Kidney (tissue), 14 donors: ENCODE measurements around the gene TMEM119. TPM values are rescaled to one million over a fixed set of nuclear protein-coding genes. Genes with fewer than 3 reads are reported as not detected.

ENCODE experiments used
- DNase-seq, 5 donors: peaks; one replicate each; pipeline ENCODE4 v3.0.0-alpha.2; 2013 to 2020
- FAIRE-seq: peaks from 2 replicates; lab custom pipeline; 2012; peaks lifted over from hg19 to GRCh38; lab: Jason Lieb, UNC
- H3K27ac ChIP-seq, 2 donors: one replicate each; pipeline ENCODE4 v1.7.0; 2013; ENCODE audit warnings: low read depth in 2 of 2, low read length in 2 of 2, inconsistent platforms in 1 of 2
- H3K27me3 ChIP-seq: one replicate; pipeline ENCODE4 v1.7.1; 2013; ENCODE audit warnings: low read length, inconsistent platforms; ENCODE audit not compliant: control insufficient read depth, insufficient read depth
- H3K36me3 ChIP-seq, 3 donors: one replicate each; pipeline versions ENCODE4 v1.7.0 to v1.7.1; 2013; ENCODE audit warnings: low read length in 3 of 3, control low read depth in 1 of 3, inconsistent platforms in 1 of 3; ENCODE audit not compliant: insufficient read depth in 3 of 3, control insufficient read depth in 2 of 3
- H3K4me1 ChIP-seq, 3 donors: one replicate each; pipeline versions ENCODE4 v1.7.0 to v1.7.1; 2013; ENCODE audit warnings: low read length in 3 of 3, inconsistent platforms in 1 of 3, low read depth in 1 of 3; ENCODE audit not compliant: control insufficient read depth in 2 of 3, insufficient read depth in 2 of 3
- H3K4me3 ChIP-seq, 3 donors: one replicate each; pipeline versions ENCODE4 v1.7.0 to v1.8.1; 2013; ENCODE audit warnings: low read length in 3 of 3, control low read depth in 1 of 3, inconsistent platforms in 1 of 3
- H3K9ac ChIP-seq, 3 donors: one replicate each; pipeline versions ENCODE4 v1.7.0 to v1.7.1; 2013; ENCODE audit warnings: low read length in 3 of 3, control low read depth in 1 of 3, inconsistent platforms in 1 of 3
- H3K9me3 ChIP-seq, 3 donors: one replicate each; pipeline versions ENCODE4 v1.7.0 to v1.7.1; 2013; ENCODE audit warnings: low read length in 3 of 3, control low read depth in 1 of 3, inconsistent platforms in 1 of 3; ENCODE audit not compliant: control insufficient read depth in 2 of 3, insufficient read depth in 1 of 3
- CTCF ChIP-seq: IDR thresholded peaks from 3 replicates; pipeline ENCODE4 v1.5.1; 2012; ENCODE audit warnings: mild to moderate bottlenecking, moderate library complexity, borderline replicate concordance; ENCODE audit not compliant: insufficient read depth; ENCODE audit errors: extremely low read depth
- intact Hi-C: fragments of 100-400 bp; cut with DNase I; formaldehyde crosslinking; loops from one replicate; pipeline ENCODE4 v1.11.1; 2022
- polyA plus RNA-seq: library from polyadenylated mRNA; stranded (reverse); fragments of 350-450 nt; fragmentation: Illumina TruSeq; extraction: RNeasy Lipid Tissue Mini Kit (QIAGEN cat#74804); gene quantifications from one replicate; pipeline ENCODE4 v1.2.3, GENCODE V29; 2014; ENCODE audit warnings: low read depth, low replicate concordance; ENCODE audit not compliant: insufficient read depth
- total RNA-seq: library from RNA; stranded (reverse); fragmentation: NEBNext Ultra II Directional; extraction: Animal tissue kit (Norgen Biotek cat#: 25700); gene quantifications from one replicate; pipeline ENCODE4 v1.2.1, GENCODE V29; 2021
- donor health status: control.
- donor health status: control.
- donor health status: control.
- donor health status: control.
- donor health status: control.
- donor health status: DM: yes; HTN: yes; CAD: no.
- donor health status: Normal renal cell carcinoma (clear cell type).

The TMEM119 gene
- total and polyA plus RNA-seq, 2 donors from 2014 or later: 4.1 to 15.8 TPM

DNA sequence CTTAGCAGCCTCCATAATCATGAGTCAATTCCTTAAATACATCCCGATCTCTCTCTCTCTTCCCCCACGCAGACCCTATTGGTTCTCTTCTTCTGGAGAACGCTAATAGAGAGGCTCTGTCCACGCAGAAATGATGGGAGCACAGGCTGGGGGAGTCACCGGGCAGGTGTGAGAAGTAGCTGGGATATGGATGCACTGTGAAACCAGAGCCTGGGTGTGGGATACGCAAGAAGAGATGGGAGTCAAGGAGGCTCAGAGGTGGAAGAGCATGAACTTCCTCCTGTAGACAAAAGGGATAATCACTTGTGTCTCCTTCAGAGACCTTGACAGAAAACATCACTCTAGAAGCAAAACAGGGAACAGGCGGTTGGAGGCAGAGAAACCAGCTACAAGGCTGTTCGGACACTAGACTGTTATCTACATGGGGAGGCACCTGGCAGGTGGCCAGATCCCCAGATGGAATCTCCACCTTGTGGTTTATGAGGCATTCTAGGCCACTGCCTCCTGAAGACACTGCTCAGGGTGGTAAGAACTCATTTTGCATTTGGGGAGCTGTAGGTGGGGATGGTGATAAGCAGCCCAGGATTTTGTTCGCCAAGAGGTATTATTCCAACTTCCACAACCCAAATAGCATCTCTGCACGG, 43.0 kb upstream of the TMEM119 start:
- H3K9me3 ChIP-seq: no peaks in the 10 kb centered on the region
- peaks cover 0 to 19% (median 10%) of the 10 kb centered on the region in 3 donors for H3K4me1 ChIP-seq
- DNase-seq (no peak), FAIRE-seq (no peak)
- H3K36me3 ChIP-seq: no peaks in the 10 kb centered on the region
- H3K27ac ChIP-seq: no peak overlapping the region
- no peak for TF ChIP-seq CTCF
- H3K27me3 ChIP-seq: no peaks in the 10 kb centered on the region
- H3K4me3 ChIP-seq: no peak overlapping the region
- intact Hi-C loops: no loop called here
- H3K9ac ChIP-seq: no peak overlapping the region

GRCh38 chr12:108638997-108639822, 41.3 kb upstream of the TMEM119 start:
- TF ChIP-seq CTCF: no peak
- Histone ChIP-seq H3K4me3 (no peak overlapping the region), H3K36me3 (no peaks in the 10 kb centered on the region), H3K4me1 (peaks cover 0 to 11% (median 5%) of the 10 kb centered on the region in 3 donors), H3K9ac (no peak overlapping the region), H3K27me3 (no peaks in the 10 kb centered on the region), H3K9me3 (no peaks in the 10 kb centered on the region), H3K27ac (no peak overlapping the region)
- intact Hi-C loops: no loop called here
- FAIRE-seq: no peak
- DNase-seq: no peak

- Histone ChIP-seq H3K27me3 (no peaks in the 10 kb centered on the region), H3K4me1 (peaks cover 0 to 4% (median 3%) of the 10 kb centered on the region in 3 donors), H3K9ac (no peak overlapping the region), H3K9me3 (no peaks in the 10 kb centered on the region), H3K36me3 (no peaks in the 10 kb centered on the region), H3K27ac (no peak overlapping the region), H3K4me3 (no peak overlapping the region)
- no peak for TF ChIP-seq CTCF
- peak in 4 of 5 donors; percentile 72 to 85 (median 78) for DNase-seq
- intact Hi-C loops: no loop called here
- FAIRE-seq: no peak
These were observed 40.4 kb upstream of the TMEM119 start for GRCh38 chr12:108638141-108638827.
